Liver (tissue), 9 donors: ENCODE results near the gene ADGRA3. TPM values are rescaled to one million over a fixed set of nuclear protein-coding genes. Genes with fewer than 3 reads are reported as not detected.

ENCODE experiments used
- DNase-seq: peaks from one replicate; pipeline ENCODE4 v3.0.0-alpha.2; 2017; ENCODE audit warnings: low spot score
- H3K27ac ChIP-seq, 2 donors: one replicate each; pipeline ENCODE4 v1.7.0; 2013; ENCODE audit warnings: inconsistent platforms in 2 of 2, low read length in 2 of 2, control low read depth in 1 of 2, low read depth in 1 of 2, mild to moderate bottlenecking in 1 of 2
- H3K27me3 ChIP-seq, 4 donors: one replicate each; pipeline versions ENCODE4 v1.6.1 to v1.7.0; 2013; ENCODE audit warnings: low read length in 3 of 4, inconsistent platforms in 1 of 4, mild to moderate bottlenecking in 1 of 4, moderate library complexity in 1 of 4; ENCODE audit not compliant: control insufficient read depth in 4 of 4, insufficient read depth in 4 of 4
- H3K36me3 ChIP-seq, 4 donors: one replicate each; pipeline versions ENCODE4 v1.6.1 to v1.7.0; 2013; ENCODE audit warnings: low read length in 3 of 4, mild to moderate bottlenecking in 3 of 4, low read depth in 1 of 4, moderate library complexity in 1 of 4; ENCODE audit not compliant: control insufficient read depth in 4 of 4, insufficient read depth in 3 of 4
- H3K4me1 ChIP-seq, 4 donors: one replicate each; pipeline versions ENCODE4 v1.6.1 to v1.7.0; 2013; ENCODE audit warnings: low read length in 3 of 4, mild to moderate bottlenecking in 3 of 4, moderate library complexity in 1 of 4; ENCODE audit not compliant: control insufficient read depth in 4 of 4, insufficient read depth in 4 of 4
- H3K4me3 ChIP-seq, 3 donors: one replicate each; pipeline versions ENCODE4 v1.6.1 to v1.7.0; 2013; ENCODE audit warnings: low read length in 3 of 3, control low read depth in 1 of 3, low read depth in 1 of 3, mild to moderate bottlenecking in 1 of 3
- H3K9ac ChIP-seq, 2 donors: one replicate each; pipeline ENCODE4 v1.7.0; 2013; ENCODE audit warnings: low read length in 2 of 2, mild to moderate bottlenecking in 2 of 2, moderate library complexity in 2 of 2, control low read depth in 1 of 2, low read depth in 1 of 2
- H3K9me3 ChIP-seq, 4 donors: one replicate each; pipeline versions ENCODE4 v1.6.1 to v1.7.0; 2013; ENCODE audit warnings: low read length in 3 of 4; ENCODE audit not compliant: control insufficient read depth in 4 of 4
- ATF3 ChIP-seq: IDR thresholded peaks from 2 replicates; pipeline ENCODE4 v1.6.1; 2016; ENCODE audit warnings: antibody characterized with exemption
- CTCF ChIP-seq: fragments of 150-350 bp; IDR thresholded peaks from 2 replicates; pipeline ENCODE4 v1.5.1; 2017; ENCODE audit warnings: improper control_type of control experiment, low read depth, low read length; ENCODE audit not compliant: missing input control
- EGR1 ChIP-seq, 2 donors: IDR thresholded peaks; 2 replicates each; pipeline ENCODE4 v1.6.1; 2016 to 2018; ENCODE audit warnings: antibody characterized with exemption in 2 of 2, low read depth in 2 of 2
- GABPA ChIP-seq, 2 donors: IDR thresholded peaks in 1 of 2; conservative IDR thresholded peaks in 1 of 2; 2 replicates each; pipeline ENCODE4 v1.6.1; 2016; ENCODE audit warnings: antibody characterized with exemption in 2 of 2, mild to moderate bottlenecking in 1 of 2, moderate library complexity in 1 of 2
- HNF4A ChIP-seq, 2 donors: conservative IDR thresholded peaks; 2 replicates each; pipeline ENCODE4 v1.6.1; 2016; ENCODE audit warnings: antibody characterized with exemption in 2 of 2, mild to moderate bottlenecking in 2 of 2
- JUND ChIP-seq, 2 donors: IDR thresholded peaks; 2 replicates each; pipeline ENCODE4 v1.6.1; 2016; ENCODE audit warnings: antibody characterized with exemption in 2 of 2
- MAX ChIP-seq: IDR thresholded peaks from 2 replicates; pipeline ENCODE4 v1.6.1; 2016; ENCODE audit warnings: antibody characterized with exemption
- NR2F2 ChIP-seq: IDR thresholded peaks from 2 replicates; pipeline ENCODE4 v1.6.1; 2016; ENCODE audit warnings: antibody characterized with exemption
- RAD21 ChIP-seq, 2 donors: IDR thresholded peaks; 2 replicates each; pipeline ENCODE4 v1.6.1; 2016; ENCODE audit warnings: antibody characterized with exemption in 2 of 2, mild to moderate bottlenecking in 2 of 2
- REST ChIP-seq: IDR thresholded peaks from 2 replicates; pipeline ENCODE4 v1.6.1; 2016; ENCODE audit warnings: antibody characterized with exemption, mild to moderate bottlenecking
- RXRA ChIP-seq, 2 donors: IDR thresholded peaks; 2 replicates each; pipeline ENCODE4 v1.6.1; 2017 to 2018; ENCODE audit warnings: antibody characterized with exemption in 2 of 2, mild to moderate bottlenecking in 1 of 2
- SP1 ChIP-seq: IDR thresholded peaks from 2 replicates; pipeline ENCODE4 v1.6.1; 2018; ENCODE audit warnings: antibody characterized with exemption, mild to moderate bottlenecking
- TAF1 ChIP-seq: conservative IDR thresholded peaks from 2 replicates; pipeline ENCODE4 v1.6.1; 2016; ENCODE audit warnings: antibody characterized with exemption, mild to moderate bottlenecking
- YY1 ChIP-seq: IDR thresholded peaks from 2 replicates; pipeline ENCODE4 v1.6.1; 2016; ENCODE audit warnings: antibody characterized with exemption, mild to moderate bottlenecking
- ZBTB33 ChIP-seq: IDR thresholded peaks from 2 replicates; pipeline ENCODE4 v1.6.1; 2016; ENCODE audit warnings: antibody characterized with exemption
- WGBS: extraction: QIAGEN DNeasy Blood & Tissue Kit; methylation state at CpG from one replicate; pipeline ENCODE4 v1.1.7; 2013; 5-methylcytosine and 5-hydroxymethylcytosine counted together
- polyA plus RNA-seq, 2 donors: library from polyadenylated mRNA; stranded (reverse) in 1 of 2; unstranded in 1 of 2; fragments of 200-250 nt in 1 of 2; fragments of >200 nt in 1 of 2; fragmentation: Nextera tagmentation in 1 of 2; extraction: Ambion mirVana in 1 of 2; gene quantifications; one replicate each; pipeline versions ENCODE4 v1.2.1 to v1.2.3, GENCODE V29; 2013 to 2015
- total RNA-seq, 2 donors: library from RNA; depleted of rRNA; stranded (reverse); fragments of >200 nt; gene quantifications; one replicate each; pipeline ENCODE4 v1.2.3, GENCODE V29; 2014
- donor health status: healthy.
- donor health status: healthy.
- donor health status: healthy.
- donor health status: healthy.
- donor health status: healthy.

The ADGRA3 gene
- total and polyA plus RNA-seq, 4 donors: 15.2 to 239 (median 32.6) TPM

- Histone ChIP-seq H3K9ac (no peak overlapping the region), H3K4me3 (no peak overlapping the region), H3K4me1 (peaks cover 9 to 51% (median 20%) of the 10 kb centered on the region in 4 donors), H3K27ac (no peak overlapping the region), H3K27me3 (no peaks in the 10 kb centered on the region), H3K9me3 (no peaks in the 10 kb centered on the region), H3K36me3 (peaks cover 0 to 4% (median 0%) of the 10 kb centered on the region in 4 donors)
- DNase-seq: no peak
- 98% methylated on average over 4 of the region's 4 CpGs for whole genome bisulfite sequencing
- TF ChIP-seq MAX: no peak
- TF ChIP-seq JUND (IDR thresholded peaks at IDR 0.05): no peak
- TF ChIP-seq ZBTB33: no peak
- TF ChIP-seq CTCF: no peak
- no peak for TF ChIP-seq SP1
- no peak for TF ChIP-seq TAF1
- TF ChIP-seq GABPA (IDR thresholded peaks at IDR 0.05 in 1 of 2, conservative IDR thresholded peaks at IDR 0.05 in 1 of 2): no peak
- no peak for TF ChIP-seq HNF4A (conservative IDR thresholded peaks at IDR 0.05)
- TF ChIP-seq NR2F2: no peak
- TF ChIP-seq ATF3: no peak
- no peak for TF ChIP-seq RXRA (IDR thresholded peaks at IDR 0.05)
- no peak for TF ChIP-seq REST
Measured at GRCh38 chr4:22504922-22505321, 10.9 kb downstream of the ADGRA3 start.

GRCh38 chr4:22504447-22504846 is 11.4 kb downstream of the ADGRA3 start:
- Histone ChIP-seq H3K4me1 (peaks cover 9 to 54% (median 19%) of the 10 kb centered on the region in 4 donors), H3K9ac (no peak overlapping the region), H3K27me3 (no peaks in the 10 kb centered on the region), H3K4me3 (no peak overlapping the region), H3K9me3 (no peaks in the 10 kb centered on the region), H3K27ac (no peak overlapping the region), H3K36me3 (peaks cover 0 to 4% (median 0%) of the 10 kb centered on the region in 4 donors)
- no peak for DNase-seq
- 89% methylated on average over 5 of the region's 5 CpGs for WGBS
- TF ChIP-seq RAD21 (IDR thresholded peaks at IDR 0.05) (no peak), ATF3 (no peak), EGR1 (IDR thresholded peaks at IDR 0.05; ENCODE audit: low read depth in 2 of 2) (no peak), YY1 (no peak), REST (no peak), SP1 (no peak), MAX (no peak), TAF1 (no peak), GABPA (IDR thresholded peaks at IDR 0.05 in 1 of 2, conservative IDR thresholded peaks at IDR 0.05 in 1 of 2) (no peak), NR2F2 (no peak), CTCF (no peak)
